GOT3 (cell line): ENCODE results near the gene PDGFD.

Experiments used
- DNase-seq: peaks from one replicate; lab custom pipeline; 2025; ENCODE audit warnings: mixed read lengths; lab: John Stamatoyannopoulos, UW

Gene PDGFD

GRCh38 chr11:103887001-103887658, 276.8 kb downstream of the PDGFD start:
- DNase-seq: no peak

- DNase-seq: no peak
Observed at GRCh38 chr11:103883856-103884255, 280.1 kb downstream of the PDGFD start.

DNA sequence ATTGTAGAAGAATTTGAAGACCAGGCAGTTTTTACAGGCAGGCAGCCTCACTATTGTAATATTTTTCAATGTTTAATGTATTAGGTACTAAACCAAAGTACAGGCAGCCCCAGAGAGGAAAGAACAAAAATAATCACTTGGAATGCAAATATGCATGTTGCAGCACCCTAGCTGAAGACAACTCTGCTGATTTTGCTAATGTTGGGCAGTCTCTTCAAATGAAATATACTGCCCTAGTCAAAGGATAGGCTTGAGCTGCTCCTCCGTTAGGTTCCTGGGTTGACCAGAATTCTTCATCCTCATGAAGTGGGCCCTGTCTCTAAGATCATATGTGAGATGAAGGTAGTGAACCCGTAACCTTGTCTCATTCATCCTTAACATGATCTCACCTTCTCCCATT, 280.7 kb downstream of the PDGFD start:
- no peak for DNase-seq

DNA sequence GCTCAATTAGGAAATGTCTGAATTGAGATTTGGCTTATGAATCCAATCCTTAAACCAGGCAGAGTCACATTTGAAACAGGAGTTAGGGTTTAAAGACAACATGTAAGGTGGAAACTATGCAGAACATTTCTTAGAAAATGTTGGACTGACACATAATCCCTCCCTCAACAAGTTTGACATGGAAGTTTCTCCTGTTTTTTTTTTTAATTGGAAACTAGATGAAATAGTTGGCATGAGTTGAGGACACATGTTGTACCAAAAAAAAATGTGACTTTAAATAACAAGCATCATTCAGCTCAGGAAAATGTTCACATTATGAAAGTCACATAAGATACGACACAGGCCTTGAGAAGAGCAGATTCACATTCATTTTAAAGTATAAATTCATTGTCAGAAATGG, 282.4 kb downstream of the PDGFD start:
- DNase-seq: no peak

DNA sequence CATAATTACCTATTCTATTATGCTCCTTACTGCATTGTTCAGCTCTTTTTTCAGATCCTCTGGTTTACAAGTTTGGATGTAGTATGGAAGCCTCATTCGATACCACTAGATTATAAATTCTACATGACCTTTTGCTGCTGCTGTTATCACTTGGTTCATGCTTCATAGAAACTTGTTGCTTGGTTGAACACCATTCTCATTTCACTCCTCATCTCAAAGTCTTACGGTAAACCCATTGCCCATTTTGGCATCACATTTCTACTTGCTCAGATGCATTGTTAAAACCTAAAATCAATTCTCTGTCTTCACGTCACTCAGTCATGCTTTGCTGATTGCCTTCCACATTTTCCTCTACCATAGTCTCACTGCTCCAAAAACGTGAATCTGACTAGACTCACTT, 283.0 kb downstream of the PDGFD start:
- no peak for DNase-seq

GRCh38 chr11:103878646-103879045, 285.3 kb downstream of the PDGFD start:
- no peak for DNase-seq

DNA sequence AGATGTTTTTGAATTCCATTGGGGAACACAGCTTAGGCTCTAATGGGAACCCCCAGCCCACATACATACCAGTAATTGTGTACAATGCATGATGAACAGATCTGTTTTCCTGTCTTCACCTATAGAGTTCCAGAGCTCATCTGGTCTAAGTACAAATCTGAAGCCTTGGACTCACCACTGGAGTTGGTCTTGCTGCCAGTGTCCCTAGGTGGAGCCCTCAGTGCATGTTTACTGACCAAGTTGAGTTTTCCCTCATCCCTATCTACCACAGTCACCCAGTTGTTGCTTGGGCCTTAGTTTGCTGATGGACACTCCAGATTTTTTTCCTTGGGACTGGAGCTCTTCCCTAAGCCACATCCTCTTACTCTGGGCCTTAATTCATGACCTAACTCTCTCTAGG, 286.7 kb downstream of the PDGFD start:
- no peak for DNase-seq

- no peak for DNase-seq
Observed at GRCh38 chr11:103875855-103876510, 288.0 kb downstream of the PDGFD start.

GRCh38 chr11:103872748-103873147, 291.2 kb downstream of the PDGFD start:
- DNase-seq: no peak

DNA sequence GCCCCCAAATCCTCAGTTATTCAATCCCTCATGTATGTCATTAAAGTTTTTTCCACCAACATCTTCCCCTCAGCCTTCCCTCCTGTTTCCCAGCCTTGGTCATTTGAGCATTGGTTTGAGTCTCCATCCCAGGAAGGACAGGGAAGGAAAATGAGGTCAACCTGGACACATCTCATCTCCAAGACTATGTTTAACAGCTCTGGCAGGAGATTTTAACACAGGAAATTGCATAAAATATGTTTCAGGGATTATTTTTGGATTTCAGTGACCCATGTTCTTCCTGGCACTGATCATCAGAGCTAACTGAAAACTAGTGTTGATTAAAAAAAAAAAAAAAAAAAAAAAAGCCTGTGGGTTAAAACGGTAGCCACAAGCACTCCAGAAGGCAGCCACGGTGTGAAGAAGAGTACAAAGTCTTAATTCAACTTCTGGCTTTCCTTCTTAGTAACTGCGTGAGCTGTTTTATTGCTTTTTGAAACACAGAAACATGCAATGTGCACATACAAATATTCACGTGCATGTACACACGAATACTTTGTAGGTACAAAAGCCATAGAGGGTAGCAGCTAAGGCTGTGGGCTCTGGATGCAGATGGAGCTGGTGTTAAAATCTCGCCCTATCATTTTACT, 291.9 kb downstream of the PDGFD start:
- no peak for DNase-seq

- no peak for DNase-seq
Observed at GRCh38 chr11:103870821-103871309, 293.1 kb downstream of the PDGFD start.

GRCh38 chr11:103867481-103867880, 296.5 kb downstream of the PDGFD start:
- DNase-seq: no peak

GRCh38 chr11:103863497-103863896, 300.4 kb downstream of the PDGFD start:
- no peak for DNase-seq

DNA sequence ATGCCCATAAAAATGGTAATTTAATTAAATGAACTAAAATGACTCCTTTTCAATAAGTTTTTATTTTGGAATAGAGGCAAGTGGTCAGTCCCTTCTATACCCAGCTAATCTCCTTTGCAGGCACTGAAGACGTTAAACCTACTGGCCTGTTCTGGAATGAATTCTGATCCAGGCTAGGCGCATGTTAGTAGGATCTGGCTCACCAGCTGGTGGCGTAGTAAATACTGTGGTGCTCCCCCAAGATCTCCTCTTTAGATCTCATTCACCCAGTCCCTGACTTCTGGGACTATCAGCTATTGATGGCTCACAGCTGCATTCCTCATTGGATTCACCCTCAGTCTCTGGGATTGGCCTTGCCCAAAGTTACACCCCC, 301.2 kb downstream of the PDGFD start:
- DNase-seq: no peak

DNA sequence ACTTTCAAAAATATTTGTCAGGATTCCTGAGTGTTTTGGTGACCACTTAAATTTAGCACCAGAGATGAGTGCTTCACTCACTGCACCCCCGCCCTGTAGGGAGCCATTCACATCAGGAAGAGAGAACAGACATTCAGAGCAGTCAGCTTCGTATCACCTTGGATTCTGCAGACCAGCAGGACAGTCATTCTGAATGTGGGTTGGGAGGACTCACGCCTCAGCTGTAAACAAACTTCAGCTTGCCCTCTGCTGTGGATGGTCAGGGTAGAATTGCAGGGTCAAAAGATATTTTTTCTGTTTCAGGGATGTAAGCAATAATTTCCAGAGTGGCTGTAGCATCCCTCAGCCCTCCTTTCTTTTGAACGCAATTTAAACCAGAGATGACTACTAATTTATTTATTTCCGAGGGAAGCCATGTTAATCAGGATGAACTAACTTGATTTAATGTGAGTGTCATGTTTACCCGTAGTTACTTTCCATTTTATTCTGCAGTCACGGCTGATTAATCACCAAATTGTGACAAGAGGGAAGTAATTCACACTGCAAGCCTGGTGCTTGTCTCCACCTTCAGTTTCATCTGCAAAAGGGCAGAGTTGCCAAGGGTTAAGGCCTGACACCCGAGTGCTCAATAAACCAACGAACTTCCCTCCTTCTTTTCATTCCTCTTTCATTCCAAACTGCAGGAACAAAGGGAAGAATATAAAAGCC, 301.7 kb downstream of the PDGFD start:
- no peak for DNase-seq
